ENCODE results near the gene MOK. TPM values are rescaled to one million over a fixed set of nuclear protein-coding genes. Genes with fewer than 3 reads are reported as not detected.
"Not testable (repeated sequence)": the region's sequence is repeated elsewhere in the genome, so short reads cannot be mapped to it uniquely, and the experiment has no call there.

Gene MOK, protein sequence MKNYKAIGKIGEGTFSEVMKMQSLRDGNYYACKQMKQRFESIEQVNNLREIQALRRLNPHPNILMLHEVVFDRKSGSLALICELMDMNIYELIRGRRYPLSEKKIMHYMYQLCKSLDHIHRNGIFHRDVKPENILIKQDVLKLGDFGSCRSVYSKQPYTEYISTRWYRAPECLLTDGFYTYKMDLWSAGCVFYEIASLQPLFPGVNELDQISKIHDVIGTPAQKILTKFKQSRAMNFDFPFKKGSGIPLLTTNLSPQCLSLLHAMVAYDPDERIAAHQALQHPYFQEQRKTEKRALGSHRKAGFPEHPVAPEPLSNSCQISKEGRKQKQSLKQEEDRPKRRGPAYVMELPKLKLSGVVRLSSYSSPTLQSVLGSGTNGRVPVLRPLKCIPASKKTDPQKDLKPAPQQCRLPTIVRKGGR
- 10 to 100 TPM; 38.6 to 57.7 (median 45.2) TPM for total RNA-seq

DNA sequence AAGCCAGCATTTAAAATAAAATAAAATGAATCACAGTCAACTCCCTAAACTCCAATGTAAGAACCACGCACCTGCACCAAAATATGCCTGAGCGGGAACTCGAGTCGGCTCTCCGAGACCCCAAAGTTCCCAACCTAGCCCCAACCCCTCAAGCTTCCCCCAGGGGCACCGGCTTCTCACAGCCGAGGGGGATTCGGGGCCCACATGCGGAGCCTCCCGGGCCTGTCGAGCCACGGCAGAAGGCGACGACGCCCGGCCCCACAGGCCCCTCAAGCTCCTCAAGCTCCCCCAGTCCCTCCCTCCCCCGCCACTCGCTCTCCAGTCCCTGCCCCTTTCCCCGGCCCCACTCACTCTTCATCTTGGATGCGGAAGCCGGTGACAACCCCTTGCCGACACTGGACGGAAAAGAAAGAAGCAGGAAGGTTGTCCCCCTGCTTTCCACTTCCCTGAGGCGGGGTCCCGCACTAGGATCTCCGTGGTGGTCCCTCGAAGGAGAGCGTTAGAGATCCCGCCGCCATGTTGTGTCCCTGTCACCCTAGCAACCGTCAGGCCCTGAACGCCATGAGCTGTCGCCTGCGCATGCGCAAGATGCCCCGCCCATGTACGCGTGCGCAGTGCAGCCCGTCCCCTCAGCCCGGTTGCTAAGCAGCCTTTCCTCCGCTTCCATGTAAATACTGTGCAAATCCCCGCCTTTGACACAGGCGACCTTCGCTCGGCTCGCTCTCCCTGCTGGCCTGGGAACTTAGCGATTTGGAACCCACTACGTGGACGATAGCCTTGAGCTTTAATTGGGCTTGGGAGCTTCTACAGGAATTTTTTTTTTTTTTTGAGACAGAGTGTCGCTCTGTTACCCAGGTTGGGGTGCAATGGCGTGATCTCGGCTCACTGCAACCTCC, at the start of gene MOK:
TSS of gene MOK (minus strand) at position 554 of the 896 bp plus-strand sequence. CDS start at position 358, 196 bp downstream.
- Histone ChIP-seq H3K4me1 (no peaks in the 10 kb centered on the region), H3K27me3 (no peaks in the 10 kb centered on the region), H3K9me3 (no peaks in the 10 kb centered on the region), H3K36me3 (no peaks in the 10 kb centered on the region), H3K27ac (peak within 1 kb of the TSS; percentile 31 to 46 (median 37)), H3K4me3 (replicated peaks in 1 of 3) (peak within 1 kb of the TSS; percentile 29 to 87 (median 74))
- WGBS, 2 donors, result 0 to 1% methylated on average over 41 of the region's 53 CpGs
- intact Hi-C loops (cut with DNase I), result no loop called here
- DNase-seq, result peak; percentile 92 to 95
- peak in 1 of 2 donors; percentile 64 for TF ChIP-seq POLR2A (IDR thresholded peaks at IDR 0.05)
- TF ChIP-seq, protein P1, sequence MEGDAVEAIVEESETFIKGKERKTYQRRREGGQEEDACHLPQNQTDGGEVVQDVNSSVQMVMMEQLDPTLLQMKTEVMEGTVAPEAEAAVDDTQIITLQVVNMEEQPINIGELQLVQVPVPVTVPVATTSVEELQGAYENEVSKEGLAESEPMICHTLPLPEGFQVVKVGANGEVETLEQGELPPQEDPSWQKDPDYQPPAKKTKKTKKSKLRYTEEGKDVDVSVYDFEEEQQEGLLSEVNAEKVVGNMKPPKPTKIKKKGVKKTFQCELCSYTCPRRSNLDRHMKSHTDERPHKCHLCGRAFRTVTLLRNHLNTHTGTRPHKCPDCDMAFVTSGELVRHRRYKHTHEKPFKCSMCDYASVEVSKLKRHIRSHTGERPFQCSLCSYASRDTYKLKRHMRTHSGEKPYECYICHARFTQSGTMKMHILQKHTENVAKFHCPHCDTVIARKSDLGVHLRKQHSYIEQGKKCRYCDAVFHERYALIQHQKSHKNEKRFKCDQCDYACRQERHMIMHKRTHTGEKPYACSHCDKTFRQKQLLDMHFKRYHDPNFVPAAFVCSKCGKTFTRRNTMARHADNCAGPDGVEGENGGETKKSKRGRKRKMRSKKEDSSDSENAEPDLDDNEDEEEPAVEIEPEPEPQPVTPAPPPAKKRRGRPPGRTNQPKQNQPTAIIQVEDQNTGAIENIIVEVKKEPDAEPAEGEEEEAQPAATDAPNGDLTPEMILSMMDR (IDR thresholded peaks at IDR 0.05), result no peak

GRCh38 chr14:102353126-102353619, 48.2 kb upstream of the MOK start:
- Histone ChIP-seq H3K4me3 (replicated peaks in 1 of 3) (no peak overlapping the region), H3K9me3 (no peaks in the 10 kb centered on the region), H3K27me3 (no peaks in the 10 kb centered on the region), H3K27ac (no peak overlapping the region), H3K36me3 (peaks cover 44 to 46% of the 10 kb centered on the region in 2 donors), H3K4me1 (no peaks in the 10 kb centered on the region)
- intact Hi-C loops (cut with DNase I), result no loop called here
- no peak for DNase-seq
- TF ChIP-seq, protein P1 (IDR thresholded peaks at IDR 0.05), result no peak
- WGBS, 2 donors, result 90 to 91% methylated on average over 8 of the region's 8 CpGs

- H3K9me3 ChIP-seq, result no peaks in the 10 kb centered on the region
- no peak overlapping the region for H3K27ac ChIP-seq
- no peak overlapping the region for H3K4me3 ChIP-seq (replicated peaks in 1 of 3)
- peaks cover 46 to 47% of the 10 kb centered on the region in 2 donors for H3K36me3 ChIP-seq
- TF ChIP-seq POLR2A (IDR thresholded peaks at IDR 0.05), result no peak
- TF ChIP-seq, protein P1 (IDR thresholded peaks at IDR 0.05), result no peak
- intact Hi-C loops (cut with DNase I), result no loop called here
- DNase-seq, result no peak
- no peaks in the 10 kb centered on the region for H3K4me1 ChIP-seq
- 96 to 98% methylated on average over 4 of the region's 4 CpGs for WGBS, 2 donors
- H3K27me3 ChIP-seq, result no peaks in the 10 kb centered on the region
Measured at GRCh38 chr14:102352213-102352612, 47.2 kb upstream of the MOK start.

DNA sequence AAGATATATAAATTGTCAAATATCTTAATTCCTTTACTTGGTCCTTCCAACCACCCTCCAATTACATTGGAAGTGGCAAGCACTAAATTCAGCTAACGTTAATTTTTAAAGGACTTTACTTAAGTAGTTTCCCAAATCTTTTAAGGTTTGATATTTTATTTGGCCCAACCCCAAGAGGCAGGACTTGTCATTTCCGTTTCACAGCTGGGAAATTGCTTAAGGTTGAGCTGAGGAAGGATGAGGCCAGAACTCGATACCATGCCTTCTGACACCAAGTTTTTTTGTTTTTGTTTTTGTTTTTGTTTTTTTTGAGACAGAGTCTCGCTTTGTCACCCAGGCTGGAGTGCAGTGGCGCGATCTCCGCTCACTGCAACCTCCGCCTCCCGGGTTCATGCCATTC, 46.6 kb upstream of the MOK start:
- H3K27me3 ChIP-seq; H3K4me1 ChIP-seq; DNase-seq; intact Hi-C loops (cut with DNase I); H3K9me3 ChIP-seq; H3K4me3 ChIP-seq (replicated peaks in 1 of 3); H3K27ac ChIP-seq: not testable (repeated sequence)
- peaks cover 40 to 48% of the 10 kb centered on the region in 2 donors for H3K36me3 ChIP-seq
- 83 to 94% methylated on average over 9 of the region's 9 CpGs for WGBS, 2 donors

- WGBS, 2 donors, result 83 to 84% methylated on average over 10 of the region's 10 CpGs
- Histone ChIP-seq H3K36me3 (peaks cover 39 to 54% of the 10 kb centered on the region in 2 donors), H3K4me3 (replicated peaks in 1 of 3) (no peak overlapping the region), H3K9me3 (no peaks in the 10 kb centered on the region), H3K27me3 (no peaks in the 10 kb centered on the region), H3K27ac (peak overlapping the region in 1 of 3 donors; percentile 17), H3K4me1 (no peaks in the 10 kb centered on the region)
- no peak for TF ChIP-seq POLR2A (IDR thresholded peaks at IDR 0.05)
- TF ChIP-seq, protein P1 (IDR thresholded peaks at IDR 0.05), result no peak
- DNase-seq, result no peak
- intact Hi-C loops (cut with DNase I), result no loop called here
Measured at GRCh38 chr14:102351023-102351422, 46.1 kb upstream of the MOK start.
